ENCODE results near the gene CRYBG3. TPM values are rescaled to one million over a fixed set of nuclear protein-coding genes. Genes with fewer than 3 reads are reported as not detected.

Gene CRYBG3
- total RNA-seq, 2 experiments from 2014 or later: 5.3 to 6.2 TPM

GRCh38 chr3:97974996-97975395, 153.2 kb downstream of the CRYBG3 start:
- CTCF ChIA-PET: interaction anchor here (1.5 kb wide), 1 partner anchor 48 kb away, joined by 4 read pairs; no protein-coding TSS in a partner anchor
- H3K36me3 Mint-ChIP-seq (ENCODE audit: low read depth): peaks cover 5% of the 10 kb centered on the region

GRCh38 chr3:97975466-97975865, 153.7 kb downstream of the CRYBG3 start:
- H3K4me3 Mint-ChIP-seq: no peak overlapping the region
- no peak overlapping the region for H3K27ac Mint-ChIP-seq
- peaks cover 4% of the 10 kb centered on the region for H3K36me3 Mint-ChIP-seq (ENCODE audit: low read depth)
- peaks cover 40% of the 10 kb centered on the region for H3K4me1 Mint-ChIP-seq
- H3K27me3 Mint-ChIP-seq: no peaks in the 10 kb centered on the region
- peaks cover 2% of the 10 kb centered on the region for H3K9me3 Mint-ChIP-seq
- no peak for DNase-seq
- ChIA-PET POLR2A (no interaction called here), CTCF (interaction anchor here (1.5 kb wide), 1 partner anchor 47 kb away, joined by 4 read pairs; no protein-coding TSS in a partner anchor)

More at GRCh38 chr3:97974996-97975395, 153.2 kb downstream of the CRYBG3 start:
- DNase-seq: no peak
- Mint-ChIP-seq H3K27ac (no peak overlapping the region), H3K4me3 (no peak overlapping the region), H3K9me3 (no peaks in the 10 kb centered on the region), H3K27me3 (no peaks in the 10 kb centered on the region), H3K4me1 (peaks cover 45% of the 10 kb centered on the region)
- POLR2A ChIA-PET: no interaction called here

GRCh38 chr3:97979610-97980009, 157.8 kb downstream of the CRYBG3 start:
- H3K4me3 Mint-ChIP-seq: no peak overlapping the region
- H3K4me1 Mint-ChIP-seq: peaks cover 35% of the 10 kb centered on the region
- peaks cover 2% of the 10 kb centered on the region for H3K9me3 Mint-ChIP-seq
- ChIA-PET POLR2A (no interaction called here), CTCF (interaction anchor here (0.5 to 1.5 kb wide), 4 partner anchors 11 to 139 kb away, joined by 3 to 4 read pairs (median 3); no protein-coding TSS in a partner anchor)
- peaks cover 1% of the 10 kb centered on the region for H3K27me3 Mint-ChIP-seq
- no peak for DNase-seq
- H3K36me3 Mint-ChIP-seq (ENCODE audit: low read depth): peaks cover 2% of the 10 kb centered on the region
- H3K27ac Mint-ChIP-seq: no peak overlapping the region

- ChIA-PET POLR2A (interaction anchor here (1.0 kb wide), 1 partner anchor 10 kb away, joined by 3 read pairs; the partner anchor contains the start of gene RIOX2), CTCF (interaction anchor here (0.8 kb wide), 1 partner anchor 17 kb away, joined by 3 read pairs; no protein-coding TSS in a partner anchor)
- peak; percentile 15 for DNase-seq
- peaks cover 28% of the 10 kb centered on the region for H3K4me1 Mint-ChIP-seq
- H3K4me3 Mint-ChIP-seq: no peak overlapping the region
- no peak overlapping the region for H3K27ac Mint-ChIP-seq
- peaks cover 2% of the 10 kb centered on the region for H3K9me3 Mint-ChIP-seq
- peaks cover 2% of the 10 kb centered on the region for H3K36me3 Mint-ChIP-seq (ENCODE audit: low read depth)
- H3K27me3 Mint-ChIP-seq: peaks cover 1% of the 10 kb centered on the region
These were observed 160.1 kb downstream of the CRYBG3 start for GRCh38 chr3:97981886-97982285.

GRCh38 chr3:97983933-97984491, 162.2 kb downstream of the CRYBG3 start:
- Mint-ChIP-seq H3K36me3 (ENCODE audit: low read depth) (peaks cover 5% of the 10 kb centered on the region), H3K9me3 (peaks cover 5% of the 10 kb centered on the region), H3K4me1 (peaks cover 28% of the 10 kb centered on the region), H3K4me3 (no peak overlapping the region), H3K27ac (no peak overlapping the region), H3K27me3 (peaks cover 1% of the 10 kb centered on the region)
- no peak for DNase-seq
- CTCF ChIA-PET: interaction anchor here (1.0 to 1.7 kb wide), 4 partner anchors 9 to 33 kb away, joined by 3 to 4 read pairs (median 3); no protein-coding TSS in a partner anchor
- POLR2A ChIA-PET: no interaction called here

GRCh38 chr3:97987306-97987705, 165.5 kb downstream of the CRYBG3 start:
- peaks cover 39% of the 10 kb centered on the region for H3K4me1 Mint-ChIP-seq
- H3K4me3 Mint-ChIP-seq: no peak overlapping the region
- H3K27me3 Mint-ChIP-seq: peaks cover 1% of the 10 kb centered on the region
- peaks cover 8% of the 10 kb centered on the region for H3K9me3 Mint-ChIP-seq
- H3K36me3 Mint-ChIP-seq (ENCODE audit: low read depth): peaks cover 8% of the 10 kb centered on the region
- no peak overlapping the region for H3K27ac Mint-ChIP-seq
- ChIA-PET CTCF (interaction anchor here (1.4 kb wide), 1 partner anchor 14 kb away, joined by 3 read pairs; no protein-coding TSS in a partner anchor), POLR2A (no interaction called here)
- no peak for DNase-seq

GRCh38 chr3:97988784-97989568, 167.2 kb downstream of the CRYBG3 start:
- Mint-ChIP-seq H3K27ac (no peak overlapping the region), H3K36me3 (ENCODE audit: low read depth) (peaks cover 11% of the 10 kb centered on the region), H3K27me3 (peaks cover 1% of the 10 kb centered on the region), H3K9me3 (peaks cover 8% of the 10 kb centered on the region), H3K4me1 (peaks cover 38% of the 10 kb centered on the region), H3K4me3 (no peak overlapping the region)
- ChIA-PET POLR2A (no interaction called here), CTCF (interaction anchor here (1.4 kb wide), 2 partner anchors 12 to 13 kb away, joined by 3 to 5 read pairs; no protein-coding TSS in a partner anchor)
- no peak for DNase-seq

- H3K4me1 Mint-ChIP-seq: peaks cover 36% of the 10 kb centered on the region
- H3K27ac Mint-ChIP-seq: peak overlapping the region; percentile 92
- peak; percentile 27 for DNase-seq
- no peaks in the 10 kb centered on the region for H3K27me3 Mint-ChIP-seq
- peak overlapping the region; percentile 71 for H3K4me3 Mint-ChIP-seq
- POLR2A ChIA-PET: no interaction called here
- H3K9me3 Mint-ChIP-seq: peaks cover 8% of the 10 kb centered on the region
- peaks cover 11% of the 10 kb centered on the region for H3K36me3 Mint-ChIP-seq (ENCODE audit: low read depth)
- CTCF ChIA-PET: interaction anchor here (0.8 to 1.6 kb wide), 6 partner anchors 11 to 23 kb away, joined by 3 to 5 read pairs (median 4); no protein-coding TSS in a partner anchor
These were observed 168.9 kb downstream of the CRYBG3 start for GRCh38 chr3:97990624-97991292.

- H3K4me3 Mint-ChIP-seq: peak overlapping the region; percentile 71
- DNase-seq: peak; percentile 31
- peaks cover 8% of the 10 kb centered on the region for H3K9me3 Mint-ChIP-seq
- CTCF ChIA-PET: interaction anchor here (0.8 to 1.6 kb wide), 4 partner anchors 10 to 24 kb away, joined by 3 to 4 read pairs (median 4); no protein-coding TSS in a partner anchor
- peaks cover 36% of the 10 kb centered on the region for H3K4me1 Mint-ChIP-seq
- H3K27ac Mint-ChIP-seq: peak overlapping the region; percentile 92
- POLR2A ChIA-PET: no interaction called here
- peaks cover 11% of the 10 kb centered on the region for H3K36me3 Mint-ChIP-seq (ENCODE audit: low read depth)
- no peaks in the 10 kb centered on the region for H3K27me3 Mint-ChIP-seq
These were observed 169.5 kb downstream of the CRYBG3 start for GRCh38 chr3:97991293-97991682.

GRCh38 chr3:97992547-97993173, 170.8 kb downstream of the CRYBG3 start:
- POLR2A ChIA-PET: no interaction called here

GRCh38 chr3:97993526-97993925, 171.7 kb downstream of the CRYBG3 start:
- H3K27ac Mint-ChIP-seq: no peak overlapping the region
- ChIA-PET POLR2A (no interaction called here), CTCF (interaction anchor here (1.1 to 1.5 kb wide), 2 partner anchors 9 to 20 kb away, joined by 3 to 4 read pairs; no protein-coding TSS in a partner anchor)
- peaks cover 36% of the 10 kb centered on the region for H3K4me1 Mint-ChIP-seq
- H3K27me3 Mint-ChIP-seq: no peaks in the 10 kb centered on the region
- peaks cover 8% of the 10 kb centered on the region for H3K36me3 Mint-ChIP-seq (ENCODE audit: low read depth)
- no peak overlapping the region for H3K4me3 Mint-ChIP-seq
- no peak for DNase-seq
- peaks cover 5% of the 10 kb centered on the region for H3K9me3 Mint-ChIP-seq

More at GRCh38 chr3:97992547-97993173, 170.8 kb downstream of the CRYBG3 start:
- peaks cover 11% of the 10 kb centered on the region for H3K36me3 Mint-ChIP-seq (ENCODE audit: low read depth)
- H3K27ac Mint-ChIP-seq: no peak overlapping the region
- H3K9me3 Mint-ChIP-seq: peaks cover 8% of the 10 kb centered on the region
- H3K4me3 Mint-ChIP-seq: no peak overlapping the region
- no peak for DNase-seq
- CTCF ChIA-PET: interaction anchor here (1.0 to 1.6 kb wide), 4 partner anchors 8 to 22 kb away, joined by 3 to 4 read pairs (median 4); no protein-coding TSS in a partner anchor
- H3K27me3 Mint-ChIP-seq: no peaks in the 10 kb centered on the region
- H3K4me1 Mint-ChIP-seq: peaks cover 36% of the 10 kb centered on the region

- ChIA-PET CTCF (interaction anchor here (1.3 kb wide), 1 partner anchor 18 kb away, joined by 4 read pairs; no protein-coding TSS in a partner anchor), POLR2A (no interaction called here)
- H3K4me3 Mint-ChIP-seq: no peak overlapping the region
- no peak for DNase-seq
- H3K27me3 Mint-ChIP-seq: no peaks in the 10 kb centered on the region
- peaks cover 36% of the 10 kb centered on the region for H3K4me1 Mint-ChIP-seq
- peaks cover 8% of the 10 kb centered on the region for H3K36me3 Mint-ChIP-seq (ENCODE audit: low read depth)
- peaks cover 5% of the 10 kb centered on the region for H3K9me3 Mint-ChIP-seq
- H3K27ac Mint-ChIP-seq: no peak overlapping the region
These were observed 172.6 kb downstream of the CRYBG3 start for GRCh38 chr3:97994328-97994945.

All from activated CD4-positive, alpha-beta T cell treated with anti-CD3 and anti-CD28 coated beads, Interleukin-2, amount 10 ng/mL, durations not matched to agents 7 days and 5 days (primary cell).